H9 (cell line): ENCODE results near the gene EBPL. TPM values are rescaled to one million over a fixed set of nuclear protein-coding genes. Genes with fewer than 3 reads are reported as not detected.
A peak's percentile ranks its signal among the peaks of the same experiment; 100 is the strongest.

Experiments
- DNase-seq: peaks from one replicate; pipeline ENCODE4 v3.0.0-alpha.2; 2017
- H2AFZ ChIP-seq: one replicate; pipeline ENCODE4 v1.6.1; 2013; ENCODE audit warnings: mild to moderate bottlenecking, low read length, control low read depth, moderate library complexity
- H2AK5ac ChIP-seq: 2 replicates; pipeline ENCODE4 v1.6.1; 2013; ENCODE audit warnings: low read length, control low read depth, mixed read lengths; ENCODE audit not compliant: insufficient read length
- H2BK120ac ChIP-seq: one replicate; pipeline ENCODE4 v1.6.1; 2013; ENCODE audit warnings: low read depth, mild to moderate bottlenecking, low read length, control low read depth, inconsistent platforms; ENCODE audit not compliant: poor library complexity, severe bottlenecking
- H2BK12ac ChIP-seq: 2 replicates; pipeline ENCODE4 v1.6.1; 2013; ENCODE audit warnings: low read length, control low read depth, mixed read lengths, low read depth; ENCODE audit not compliant: insufficient read length
- H2BK15ac ChIP-seq: 2 replicates; pipeline ENCODE4 v1.6.1; 2013; ENCODE audit warnings: low read depth, low read length, control low read depth
- H2BK20ac ChIP-seq: one replicate; pipeline ENCODE4 v1.6.1; 2013; ENCODE audit warnings: low read depth, mild to moderate bottlenecking, low read length, control low read depth, inconsistent platforms; ENCODE audit not compliant: poor library complexity, severe bottlenecking
- H2BK5ac ChIP-seq: 2 replicates; pipeline ENCODE4 v1.6.1; 2013; ENCODE audit warnings: low read length, control low read depth, mixed read lengths; ENCODE audit not compliant: insufficient read length
- H3K14ac ChIP-seq: 2 replicates; pipeline ENCODE4 v1.6.1; 2013; ENCODE audit warnings: low read length, control low read depth; ENCODE audit not compliant: insufficient read depth
- H3K18ac ChIP-seq: 2 replicates; pipeline ENCODE4 v1.6.1; 2013; ENCODE audit warnings: low read depth, mild to moderate bottlenecking, mixed read lengths, low read length, control low read depth; ENCODE audit not compliant: insufficient read length
- H3K23ac ChIP-seq: 2 replicates; pipeline ENCODE4 v1.6.1; 2013; ENCODE audit warnings: low read length, control low read depth, mixed read lengths, low read depth; ENCODE audit not compliant: insufficient read length
- H3K23me2 ChIP-seq: 2 replicates; pipeline ENCODE4 v1.6.1; 2013; ENCODE audit warnings: low read depth, mild to moderate bottlenecking, mixed read lengths, low read length, control low read depth; ENCODE audit not compliant: insufficient read length, poor library complexity, severe bottlenecking
- H3K27ac ChIP-seq: 2 replicates; pipeline ENCODE4 v1.5.1; 2013; ENCODE audit warnings: low read length, control low read depth, mixed read lengths, low read depth; ENCODE audit not compliant: insufficient read length
- H3K27me3 ChIP-seq: 2 replicates; pipeline ENCODE4 v1.6.1; 2013; ENCODE audit warnings: low read length, control low read depth, inconsistent platforms; ENCODE audit not compliant: insufficient read depth
- H3K4ac ChIP-seq: 2 replicates; pipeline ENCODE4 v1.6.1; 2013; ENCODE audit warnings: low read depth, mild to moderate bottlenecking, control low read depth, inconsistent platforms, low read length, moderate library complexity
- H3K4me1 ChIP-seq: 2 replicates; pipeline ENCODE4 v1.6.1; 2013; ENCODE audit warnings: low read length, control low read depth, inconsistent platforms; ENCODE audit not compliant: insufficient read depth
- H3K4me2 ChIP-seq: 2 replicates; pipeline ENCODE4 v1.6.1; 2013; ENCODE audit warnings: low read length, control low read depth, mixed read lengths; ENCODE audit not compliant: insufficient read length, insufficient read depth
- H3K56ac ChIP-seq: 2 replicates; pipeline ENCODE4 v1.6.1; 2013; ENCODE audit warnings: low read depth, mild to moderate bottlenecking, mixed read lengths, low read length, control low read depth; ENCODE audit not compliant: insufficient read length
- H3K79me1 ChIP-seq: 2 replicates; pipeline ENCODE4 v1.6.1; 2013; ENCODE audit warnings: low read depth, mild to moderate bottlenecking, moderate library complexity, low read length, control low read depth, inconsistent platforms; ENCODE audit not compliant: insufficient read depth, poor library complexity, severe bottlenecking
- H3K79me2 ChIP-seq: 2 replicates; pipeline ENCODE4 v1.6.1; 2013; ENCODE audit warnings: low read length, control low read depth, inconsistent platforms; ENCODE audit not compliant: insufficient read depth
- H3K9ac ChIP-seq: 2 replicates; pipeline ENCODE4 v1.6.1; 2013; ENCODE audit warnings: low read length, control low read depth, mixed read lengths; ENCODE audit not compliant: insufficient read length; ENCODE audit errors: extremely low read depth
- H3K9me3 ChIP-seq: one replicate; pipeline ENCODE4 v1.6.1; 2013; ENCODE audit warnings: low read depth, low read length, inconsistent platforms; ENCODE audit not compliant: control insufficient read depth
- H3T11ph ChIP-seq: one replicate; pipeline ENCODE4 v1.6.1; 2013; ENCODE audit warnings: mild to moderate bottlenecking, low read length, control low read depth, inconsistent platforms
- H4K20me1 ChIP-seq: one replicate; pipeline ENCODE4 v1.6.1; 2013; ENCODE audit not compliant: control insufficient read depth, insufficient read length, insufficient read depth
- H4K5ac ChIP-seq: 2 replicates; pipeline ENCODE4 v1.6.1; 2013; ENCODE audit warnings: low read depth, mild to moderate bottlenecking, mixed read lengths, low read length, control low read depth; ENCODE audit not compliant: insufficient read length
- H4K8ac ChIP-seq: replicated peaks from 2 replicates; pipeline ENCODE4 v1.6.1; 2013; ENCODE audit warnings: low read length, control low read depth, mixed read lengths, low read depth; ENCODE audit not compliant: insufficient read length
- H4K91ac ChIP-seq: 2 replicates; pipeline ENCODE4 v1.6.1; 2013; ENCODE audit warnings: low read depth, mild to moderate bottlenecking, moderate library complexity, mixed read lengths, low read length, control low read depth; ENCODE audit not compliant: insufficient read length
- H3K27ac Mint-ChIP-seq, 3 experiments: 2 replicates in 2 of 3; 3 replicates in 1 of 3; pipeline ENCODE4 v1.8.0; 2020 to 2021; ENCODE audit warnings: mixed read lengths in 3 of 3, mild to moderate bottlenecking in 1 of 3, moderate library complexity in 1 of 3
- H3K27me3 Mint-ChIP-seq: 2 replicates; pipeline ENCODE4 v1.8.0; 2021; ENCODE audit warnings: low read depth, mild to moderate bottlenecking, moderate library complexity, mixed read lengths
- H3K36me3 Mint-ChIP-seq, 3 experiments: 2 replicates in 2 of 3; 3 replicates in 1 of 3; pipeline ENCODE4 v1.8.0; 2020 to 2021; ENCODE audit warnings: low read depth in 3 of 3, mixed read lengths in 3 of 3; ENCODE audit not compliant: insufficient read depth in 1 of 3
- H3K4me1 Mint-ChIP-seq, 2 experiments: 2 replicates each; pipeline ENCODE4 v1.8.0; 2020; ENCODE audit warnings: mixed read lengths in 2 of 2
- H3K4me3 Mint-ChIP-seq, 2 experiments: 2 replicates in 1 of 2; 3 replicates in 1 of 2; pipeline ENCODE4 v1.8.0; 2020 to 2021; ENCODE audit warnings: mild to moderate bottlenecking in 2 of 2, mixed read lengths in 2 of 2, moderate library complexity in 1 of 2
- H3K9me3 Mint-ChIP-seq, 2 experiments: 2 replicates in 1 of 2; 3 replicates in 1 of 2; pipeline ENCODE4 v1.8.0; 2020; ENCODE audit warnings: mild to moderate bottlenecking in 2 of 2, mixed read lengths in 2 of 2, moderate library complexity in 1 of 2
- CTCF ChIP-seq: fragments of 200-600 bp; sonication (generic); conservative IDR thresholded peaks from 3 replicates; pipeline ENCODE4 v1.8.0; 2021; ENCODE audit warnings: antibody characterized with exemption, mild to moderate bottlenecking
- whole genome bisulfite sequencing: extraction: QIAGEN DNeasy Blood & Tissue Kit; methylation state at CpG from one replicate; pipeline ENCODE4 v1.1.7; 2013; ENCODE audit warnings: missing lambda C conversion rate, low lambda C conversion rate, mixed read lengths; ENCODE audit not compliant: insufficient read length; ENCODE audit errors: extremely low coverage; 5-methylcytosine and 5-hydroxymethylcytosine counted together
- total RNA-seq: library from RNA; stranded (reverse); gene quantifications from 2 replicates; pipeline ENCODE4 v1.2.1, GENCODE V29; 2021

The EBPL gene
- total RNA-seq, 1 experiment from 2014 or later = 65.9 TPM

GRCh38 chr13:49624229-49624628 lies 67.1 kb downstream of the EBPL start:
- Histone ChIP-seq H3T11ph (no peak overlapping the region), H3K27ac (no peak overlapping the region), H4K20me1 (no peaks in the 10 kb centered on the region), H3K18ac (no peak overlapping the region), H3K14ac (no peak overlapping the region), H3K9ac (no peak overlapping the region), H3K27me3 (no peaks in the 10 kb centered on the region), H2BK20ac (no peak overlapping the region), H4K91ac (no peak overlapping the region), H3K79me2 (no peaks in the 10 kb centered on the region), H3K23ac (no peak overlapping the region), H4K5ac (no peak overlapping the region), H2AFZ (no peak overlapping the region), H3K56ac (no peak overlapping the region), H2AK5ac (no peak overlapping the region), H4K8ac (no peak overlapping the region), H3K9me3 (no peaks in the 10 kb centered on the region), H2BK5ac (no peak overlapping the region), H2BK12ac (no peak overlapping the region), H3K4me1 (no peaks in the 10 kb centered on the region), H3K79me1 (no peaks in the 10 kb centered on the region), H2BK15ac (no peak overlapping the region), H2BK120ac (no peak overlapping the region), H3K4me2 (no peak overlapping the region), H3K4ac (no peak overlapping the region), H3K23me2 (no peaks in the 10 kb centered on the region)
- no peak for TF ChIP-seq CTCF
- WGBS = no CpG with 5 or more reads among the region's 6 CpGs
- DNase-seq = no peak
- Mint-ChIP-seq H3K4me3 (no peak overlapping the region), H3K27me3 (peaks cover 2% of the 10 kb centered on the region), H3K27ac (0 out of 7 replicates have a peak overlapping the region, but pooled peaks of 1 of the 3 experiments have one; percentile 49), H3K36me3 (no peaks in the 10 kb centered on the region), H3K9me3 (no peaks in the 10 kb centered on the region), H3K4me1 (peaks cover 3 to 18% of the 10 kb centered on the region in 2 experiments)
